Activated T-cell treated with anti-CD3 and anti-CD28 coated beads, Interleukin-2, amount 50 U/mL, for 72 hours (primary cell): ENCODE results near the gene M6PR. TPM values are rescaled to one million over a fixed set of nuclear protein-coding genes. Genes with fewer than 3 reads are reported as not detected.

Source experiments
- ATAC-seq, 2 donors: fragments of 150-1000 bp; cut with Tn5 transposase; replicated peaks in 1 of 2; 2 replicates each; pipeline ENCODE4 v1.10.0; 2021; ENCODE audit warnings: moderate library complexity in 2 of 2, mild to moderate bottlenecking in 1 of 2
- DNase-seq, 2 donors: peaks; one replicate each; pipeline ENCODE4 v3.0.0; 2021 to 2022; ENCODE audit warnings: mixed read lengths in 1 of 2
- H3K27ac Mint-ChIP-seq: one replicate; pipeline ENCODE4 v1.8.0; 2022; ENCODE audit warnings: mild to moderate bottlenecking, moderate library complexity, mixed read lengths
- H3K27me3 Mint-ChIP-seq: one replicate; pipeline ENCODE4 v1.8.0; 2022; ENCODE audit warnings: low read depth, mixed read lengths
- H3K36me3 Mint-ChIP-seq, 2 donors: one replicate each; pipeline ENCODE4 v1.8.0; 2022; ENCODE audit warnings: mixed read lengths in 2 of 2, mild to moderate bottlenecking in 1 of 2; ENCODE audit not compliant: insufficient read depth in 2 of 2
- H3K4me1 Mint-ChIP-seq: one replicate; pipeline ENCODE4 v1.8.0; 2022; ENCODE audit warnings: low read depth, mixed read lengths
- H3K4me3 Mint-ChIP-seq, 2 donors: one replicate each; pipeline ENCODE4 v1.8.0; 2022; ENCODE audit warnings: mild to moderate bottlenecking in 2 of 2, mixed read lengths in 2 of 2, moderate library complexity in 2 of 2
- H3K9me3 Mint-ChIP-seq, 2 donors: one replicate each; pipeline ENCODE4 v1.8.0; 2022; ENCODE audit warnings: mixed read lengths in 2 of 2
- total RNA-seq, 2 donors: library from RNA; stranded (reverse); gene quantifications; one replicate each; pipeline ENCODE4 v1.2.3, GENCODE V29; 2022

M6PR gene
- total RNA-seq, result 100 to 1,000 TPM; 149 to 153 TPM

- Mint-ChIP-seq H3K9me3 (peaks cover 4% of the 10 kb centered on the region in 2 donors), H3K4me3 (peak within 1 kb of the TSS; percentile 84 to 97), H3K27me3 (no peaks in the 10 kb centered on the region), H3K27ac (peak within 1 kb of the TSS; percentile 91), H3K36me3 (peaks cover 11 to 22% of the 10 kb centered on the region in 2 donors), H3K4me1 (peaks cover 73% of the 10 kb centered on the region)
- peak; percentile 92 to 93 for DNase-seq
- peak; percentile 89 to 91 for ATAC-seq
These were observed at the start of gene M6PR for GRCh38 chr12:8949342-8950220. M6PR (minus strand) TSS chr12:8949645; CDS start chr12:8946404, 3,241 bp downstream.

- ATAC-seq (peak; percentile 97 to 98), DNase-seq (peak; percentile 47 to 51)
- peaks cover 0 to 5% of the 10 kb centered on the region in 2 donors for H3K36me3 Mint-ChIP-seq
- H3K27me3 Mint-ChIP-seq, result peaks cover 28% of the 10 kb centered on the region
- peak overlapping the region; percentile 11 for H3K27ac Mint-ChIP-seq
- peak overlapping the region; percentile 22 to 47 for H3K4me3 Mint-ChIP-seq
- no peaks in the 10 kb centered on the region for H3K9me3 Mint-ChIP-seq
- H3K4me1 Mint-ChIP-seq, result peaks cover 56% of the 10 kb centered on the region
These were observed 47.4 kb upstream of the M6PR start for GRCh38 chr12:8996682-8997405.

GRCh38 chr12:8995021-8995775, 45.8 kb upstream of the M6PR start:
- H3K27ac Mint-ChIP-seq, result peak overlapping the region; percentile 85
- peaks cover 28% of the 10 kb centered on the region for H3K27me3 Mint-ChIP-seq
- no peak for DNase-seq
- peaks cover 58% of the 10 kb centered on the region for H3K4me1 Mint-ChIP-seq
- no peaks in the 10 kb centered on the region for H3K9me3 Mint-ChIP-seq
- ATAC-seq, result no peak
- H3K4me3 Mint-ChIP-seq, result peak overlapping the region in 1 of 2 donors; percentile 61
- peaks cover 0 to 2% of the 10 kb centered on the region in 2 donors for H3K36me3 Mint-ChIP-seq

GRCh38 chr12:8993827-8994226, 44.4 kb upstream of the M6PR start:
- Mint-ChIP-seq H3K27me3 (peaks cover 18% of the 10 kb centered on the region), H3K4me1 (peaks cover 58% of the 10 kb centered on the region), H3K36me3 (peaks cover 0 to 2% of the 10 kb centered on the region in 2 donors), H3K4me3 (peak overlapping the region; percentile 34 to 61), H3K9me3 (no peaks in the 10 kb centered on the region), H3K27ac (peak overlapping the region; percentile 85)
- no peak for DNase-seq
- ATAC-seq, result no peak

- Mint-ChIP-seq H3K36me3 (peaks cover 0 to 4% of the 10 kb centered on the region in 2 donors), H3K4me1 (peaks cover 65% of the 10 kb centered on the region)
- DNase-seq, result peak in 1 of 2 donors; percentile 15
These were observed 42.2 kb upstream of the M6PR start for GRCh38 chr12:8991371-8992345.

GRCh38 chr12:8989413-8989812, 40.0 kb upstream of the M6PR start, which contains the start of gene KLRG1:
KLRG1 (plus strand) TSS chr12:8989546; CDS start chr12:8989636, 90 bp downstream.
- DNase-seq, result peak in 1 of 2 donors; percentile 6
- Mint-ChIP-seq H3K36me3 (peaks cover 0 to 2% of the 10 kb centered on the region in 2 donors), H3K9me3 (no peaks in the 10 kb centered on the region), H3K4me1 (peaks cover 47% of the 10 kb centered on the region), H3K27me3 (peaks cover 5% of the 10 kb centered on the region), H3K4me3 (peak within 1 kb of the TSS in 1 of 2 donors; percentile 49), H3K27ac (peak within 1 kb of the TSS; percentile 52)
- peak; percentile 79 to 84 for ATAC-seq

More at GRCh38 chr12:8991371-8992345, 42.2 kb upstream of the M6PR start:
- Mint-ChIP-seq H3K27ac (no peak overlapping the region), H3K27me3 (peaks cover 18% of the 10 kb centered on the region), H3K9me3 (no peaks in the 10 kb centered on the region), H3K4me3 (peak overlapping the region; percentile 1 to 51)
- no peak for ATAC-seq

GRCh38 chr12:8987685-8988084, 38.2 kb upstream of the M6PR start:
- no peak for DNase-seq
- peak in 1 of 2 donors; percentile 29 for ATAC-seq
- Mint-ChIP-seq H3K36me3 (peaks cover 2 to 4% of the 10 kb centered on the region in 2 donors), H3K27ac (peak overlapping the region; percentile 3), H3K9me3 (no peaks in the 10 kb centered on the region), H3K4me3 (peak overlapping the region in 1 of 2 donors; percentile 34), H3K4me1 (peaks cover 42% of the 10 kb centered on the region), H3K27me3 (no peaks in the 10 kb centered on the region)

GRCh38 chr12:8987163-8987562, 37.7 kb upstream of the M6PR start:
- DNase-seq (no peak), ATAC-seq (no peak)
- peak overlapping the region in 1 of 2 donors; percentile 34 for H3K4me3 Mint-ChIP-seq
- no peaks in the 10 kb centered on the region for H3K27me3 Mint-ChIP-seq
- H3K9me3 Mint-ChIP-seq, result no peaks in the 10 kb centered on the region
- no peak overlapping the region for H3K27ac Mint-ChIP-seq
- H3K4me1 Mint-ChIP-seq, result peaks cover 41% of the 10 kb centered on the region
- peaks cover 2 to 4% of the 10 kb centered on the region in 2 donors for H3K36me3 Mint-ChIP-seq

- peaks cover 36% of the 10 kb centered on the region for H3K4me1 Mint-ChIP-seq
- H3K9me3 Mint-ChIP-seq, result peaks cover 3% of the 10 kb centered on the region in 2 donors
- ATAC-seq (no peak), DNase-seq (no peak)
- no peak overlapping the region for H3K4me3 Mint-ChIP-seq
- no peak overlapping the region for H3K27ac Mint-ChIP-seq
- peaks cover 3 to 9% of the 10 kb centered on the region in 2 donors for H3K36me3 Mint-ChIP-seq
- no peaks in the 10 kb centered on the region for H3K27me3 Mint-ChIP-seq
These were observed 35.8 kb upstream of the M6PR start for GRCh38 chr12:8985213-8985754.

GRCh38 chr12:8980137-8980536, 30.7 kb upstream of the M6PR start:
- H3K36me3 Mint-ChIP-seq, result peaks cover 13 to 21% of the 10 kb centered on the region in 2 donors
- peaks cover 7 to 12% of the 10 kb centered on the region in 2 donors for H3K9me3 Mint-ChIP-seq
- DNase-seq (no peak), ATAC-seq (no peak)
- H3K4me3 Mint-ChIP-seq, result no peak overlapping the region
- H3K27me3 Mint-ChIP-seq, result no peaks in the 10 kb centered on the region
- no peaks in the 10 kb centered on the region for H3K4me1 Mint-ChIP-seq
- no peak overlapping the region for H3K27ac Mint-ChIP-seq

GRCh38 chr12:8970432-8970831, 21.0 kb upstream of the M6PR start:
- Mint-ChIP-seq H3K4me1 (no peaks in the 10 kb centered on the region), H3K27ac (peak overlapping the region; percentile 65), H3K9me3 (peaks cover 6 to 12% of the 10 kb centered on the region in 2 donors), H3K36me3 (peaks cover 15 to 25% of the 10 kb centered on the region in 2 donors), H3K27me3 (no peaks in the 10 kb centered on the region), H3K4me3 (no peak overlapping the region)
- DNase-seq (no peak), ATAC-seq (no peak)
